GM23338 (cell line): ENCODE data around the gene MAP3K4. TPM values are rescaled to one million over a fixed set of nuclear protein-coding genes. Genes with fewer than 3 reads are reported as not detected.
"Not testable (repeated sequence)": the region's sequence is repeated elsewhere in the genome, so short reads cannot be mapped to it uniquely, and the experiment has no call there.

Experiments
- ATAC-seq: fragments of 200-7000 bp; cut with Tn5 transposase; 3 replicates; pipeline ENCODE4 v1.9.1; 2020
- DNase-seq: peaks from one replicate; pipeline ENCODE4 v3.0.0-alpha.2; 2015; ENCODE audit warnings: low spot score
- H2AFZ ChIP-seq: fragments of 200-600 bp; sonication (generic); 2 replicates; pipeline ENCODE4 v1.8.0; 2016; ENCODE audit warnings: antibody characterized with exemption, mild to moderate bottlenecking, moderate library complexity
- H3F3A ChIP-seq: fragments of 200-600 bp; sonication (generic); replicated peaks from 2 replicates; pipeline ENCODE4 v1.8.0; 2017; ENCODE audit warnings: antibody characterized with exemption, mixed run types, low read depth
- H3K27ac ChIP-seq: fragments of 200-600 bp; sonication (generic); 2 replicates; pipeline ENCODE4 v1.6.1; 2016; ENCODE audit warnings: low read depth
- H3K27me3 ChIP-seq: fragments of 200-600 bp; sonication (generic); 2 replicates; pipeline ENCODE4 v1.8.0; 2016; ENCODE audit warnings: mild to moderate bottlenecking, mixed run types, moderate library complexity; ENCODE audit not compliant: insufficient read depth
- H3K36me3 ChIP-seq: fragments of 200-600 bp; sonication (generic); 2 replicates; pipeline ENCODE4 v1.8.0; 2016; ENCODE audit warnings: mild to moderate bottlenecking; ENCODE audit not compliant: insufficient read depth
- H3K4me1 ChIP-seq: fragments of 200-600 bp; sonication (generic); 2 replicates; pipeline ENCODE4 v1.8.0; 2016; ENCODE audit warnings: mild to moderate bottlenecking, moderate library complexity; ENCODE audit not compliant: insufficient read depth
- H3K4me2 ChIP-seq: fragments of 200-600 bp; sonication (generic); 2 replicates; pipeline ENCODE4 v1.7.1; 2017; ENCODE audit warnings: mixed run types
- H3K4me3 ChIP-seq: fragments of 200-600 bp; sonication (generic); 2 replicates; pipeline ENCODE4 v1.6.1; 2016; ENCODE audit warnings: mixed run types
- H3K79me2 ChIP-seq: fragments of 200-600 bp; sonication (generic); replicated peaks from 2 replicates; pipeline ENCODE4 v1.8.0; 2017; ENCODE audit warnings: mild to moderate bottlenecking; ENCODE audit not compliant: insufficient read depth
- H3K9me2 ChIP-seq: fragments of 200-600 bp; sonication (generic); 2 replicates; pipeline ENCODE4 v1.8.0; 2017; ENCODE audit not compliant: insufficient read depth
- H4K20me1 ChIP-seq: fragments of 200-600 bp; sonication (generic); replicated peaks from 2 replicates; pipeline ENCODE4 v1.8.0; 2017; ENCODE audit warnings: mild to moderate bottlenecking; ENCODE audit not compliant: insufficient read depth
- H3K27ac Mint-ChIP-seq: 2 replicates; pipeline ENCODE4 v1.8.0; 2020; ENCODE audit warnings: inconsistent platforms, mild to moderate bottlenecking, moderate library complexity, mixed read lengths
- H3K27me3 Mint-ChIP-seq: 3 replicates; pipeline ENCODE4 v1.8.0; 2022; ENCODE audit warnings: low read depth, mild to moderate bottlenecking, moderate library complexity, mixed read lengths, inconsistent platforms; ENCODE audit not compliant: insufficient read depth, poor library complexity
- H3K36me3 Mint-ChIP-seq: 3 replicates; pipeline ENCODE4 v1.8.0; 2021; ENCODE audit warnings: low read depth, mild to moderate bottlenecking, inconsistent platforms, moderate library complexity, mixed read lengths
- H3K4me1 Mint-ChIP-seq: 3 replicates; pipeline ENCODE4 v1.8.0; 2020; ENCODE audit warnings: mild to moderate bottlenecking, inconsistent platforms, mixed read lengths
- H3K4me3 Mint-ChIP-seq: 3 replicates; pipeline ENCODE4 v1.8.0; 2021; ENCODE audit warnings: moderate library complexity, mild to moderate bottlenecking, inconsistent platforms, mixed read lengths
- H3K9me3 Mint-ChIP-seq: 3 replicates; pipeline ENCODE4 v1.8.0; 2020; ENCODE audit warnings: moderate library complexity, mild to moderate bottlenecking, inconsistent platforms, mixed read lengths
- CREB1 ChIP-seq: fragments of 250-450 bp; sonication (Bioruptor Pico); IDR thresholded peaks from 2 replicates; pipeline ENCODE4 v1.5.0; 2020; ENCODE audit warnings: low read depth, mild to moderate bottlenecking, moderate library complexity
- NANOG ChIP-seq: IDR thresholded peaks from 2 replicates; pipeline ENCODE4 v1.6.1; 2016; ENCODE audit warnings: antibody characterized with exemption, borderline replicate concordance
- ZNF114 ChIP-seq: fragments of 250-450 bp; sonication (Bioruptor Pico); IDR thresholded peaks from 2 replicates; pipeline ENCODE4 v1.5.0; 2020; ENCODE audit warnings: mild to moderate bottlenecking, moderate library complexity
- ZNF462 ChIP-seq: fragments of 250-450 bp; sonication (Bioruptor Pico); IDR thresholded peaks from 2 replicates; pipeline ENCODE4 v1.5.0; 2020; ENCODE audit warnings: mild to moderate bottlenecking, moderate library complexity
- polyA plus RNA-seq: library from polyadenylated mRNA; unstranded; fragments of >200 nt; fragmentation: Nextera tagmentation; extraction: Ambion mirVana; gene quantifications from 2 replicates; pipeline ENCODE4 v1.2.1, GENCODE V29; 2016
- total RNA-seq: library from RNA; depleted of rRNA; stranded (reverse); fragments of >200 nt; shearing (Covaris generic); gene quantifications from 2 replicates; pipeline ENCODE4 v1.2.3, GENCODE V29; 2014

MAP3K4 gene
- total and polyA plus RNA-seq, 2 experiments from 2014 or later, result 44.4 to 48.8 TPM

- Histone ChIP-seq H3K79me2 (no peaks in the 10 kb centered on the region), H4K20me1 (no peaks in the 10 kb centered on the region), H3K36me3 (no peaks in the 10 kb centered on the region), H3K27ac (no peak overlapping the region), H3K4me2 (no peak overlapping the region), H3K4me3 (no peak overlapping the region), H2AFZ (no peak overlapping the region), H3K27me3 (no peaks in the 10 kb centered on the region), H3K4me1 (0 out of 2 replicates have a peak, but pooled peaks cover 5% of the 10 kb centered on the region), H3K9me2 (0 out of 2 replicates have a peak, but pooled peaks cover 4% of the 10 kb centered on the region), H3F3A (no peaks in the 10 kb centered on the region)
- H3K9me3 Mint-ChIP-seq, result peaks cover 8% of the 10 kb centered on the region; the same call in 2 of the 3 replicates
- no peak overlapping the region for H3K27ac Mint-ChIP-seq
- peaks cover 8% of the 10 kb centered on the region; the same call in 2 of the 3 replicates for H3K36me3 Mint-ChIP-seq
- DNase-seq (no peak), ATAC-seq (no peak)
- H3K4me3 Mint-ChIP-seq, result no peak overlapping the region
- peaks cover 1% of the 10 kb centered on the region for H3K27me3 Mint-ChIP-seq
- no peak for TF ChIP-seq NANOG
- TF ChIP-seq ZNF462 (CRISPR knock-in tag), result no peak
- TF ChIP-seq CREB1 (CRISPR knock-in tag), result no peak
- TF ChIP-seq ZNF114 (CRISPR knock-in tag), result no peak
- H3K4me1 Mint-ChIP-seq, result peaks cover 28% of the 10 kb centered on the region
Measured at GRCh38 chr6:160972111-160972510, 19.5 kb upstream of the MAP3K4 start.

- H3K9me2 ChIP-seq, H3K4me1 ChIP-seq, DNase-seq, H3F3A ChIP-seq, H3K27ac ChIP-seq, H3K4me3 ChIP-seq, H3K27ac Mint-ChIP-seq, ATAC-seq, H2AFZ ChIP-seq, H3K4me2 ChIP-seq, H3K27me3 ChIP-seq, H3K4me3 Mint-ChIP-seq, H3K36me3 Mint-ChIP-seq, H3K27me3 Mint-ChIP-seq, H4K20me1 ChIP-seq, H3K9me3 Mint-ChIP-seq, H3K79me2 ChIP-seq, H3K36me3 ChIP-seq: not testable (repeated sequence)
- peaks cover 28% of the 10 kb centered on the region for H3K4me1 Mint-ChIP-seq
Measured at GRCh38 chr6:160972594-160972993, 19.0 kb upstream of the MAP3K4 start.
